PC-3 (cell line): ENCODE results near the gene MAP10. TPM values are rescaled to one million over a fixed set of nuclear protein-coding genes. Genes with fewer than 3 reads are reported as not detected.

Experiments
- ATAC-seq: fragments of 200-7000 bp; cut with Tn5 transposase; 2 replicates; pipeline ENCODE4 v1.9.1; 2020; ENCODE audit warnings: mild to moderate bottlenecking, moderate library complexity
- BruUV-seq: library from RNA; stranded (reverse); fragments of 400-500 nt; replicated peaks from 2 replicates; lab custom pipeline; 2021; lab: Mats Ljungman, UMichigan
- CTCF ChIA-PET: fragments of 300-600 bp; sonication (Branson Sonifier 250); formaldehyde crosslinking; loops from one replicate; lab custom pipeline; 2022; ENCODE audit warnings: antibody characterized with exemption; lab: Charles Lee
- POLR2A ChIA-PET: fragments of 300-600 bp; sonication (Branson Sonifier 250); formaldehyde crosslinking; loops from one replicate; lab custom pipeline; 2022; ENCODE audit warnings: antibody characterized with exemption; ENCODE audit not compliant: unreplicated experiment; lab: Charles Lee
- DNase-seq: peaks from one replicate; pipeline ENCODE4 v3.0.0-alpha.2; 2015
- H2AFZ ChIP-seq: fragments of 300-600 bp; sonication (generic); 2 replicates; pipeline ENCODE4 v1.6.0; 2016; ENCODE audit warnings: antibody characterized with exemption, low read length
- H3F3A ChIP-seq: fragments of 300-600 bp; sonication (generic); one replicate; pipeline ENCODE4 v1.6.0; 2017; ENCODE audit warnings: antibody characterized with exemption, low read length, control low read depth, mild to moderate bottlenecking; ENCODE audit not compliant: unreplicated experiment
- H3K27ac ChIP-seq: fragments of 300-600 bp; sonication (generic); 2 replicates; pipeline ENCODE4 v1.5.1; 2016; ENCODE audit warnings: mild to moderate bottlenecking, low read length
- H3K27me3 ChIP-seq: fragments of 300-600 bp; sonication (generic); 2 replicates; pipeline ENCODE4 v1.6.1; 2016; ENCODE audit warnings: low read length, mixed read lengths
- H3K36me3 ChIP-seq: fragments of 300-600 bp; sonication (generic); 2 replicates; pipeline ENCODE4 v1.6.1; 2016; ENCODE audit warnings: low read depth, mixed run types, low read length, mixed read lengths
- H3K4me1 ChIP-seq: fragments of 300-600 bp; sonication (generic); 2 replicates; pipeline ENCODE4 v1.5.1; 2016; ENCODE audit warnings: low read length; ENCODE audit not compliant: insufficient read depth
- H3K4me2 ChIP-seq: fragments of 300-600 bp; sonication (generic); 2 replicates; pipeline ENCODE4 v1.6.0; 2016; ENCODE audit warnings: low read length
- H3K4me3 ChIP-seq: fragments of 300-600 bp; sonication (generic); 2 replicates; pipeline ENCODE4 v1.5.1; 2016; ENCODE audit warnings: mild to moderate bottlenecking, low read length, mixed read lengths
- H3K79me2 ChIP-seq: fragments of 300-600 bp; sonication (generic); 2 replicates; pipeline ENCODE4 v1.6.1; 2017; ENCODE audit warnings: low read length, mixed read lengths
- H3K9ac ChIP-seq: fragments of 300-600 bp; sonication (generic); 2 replicates; pipeline ENCODE4 v1.6.0; 2016; ENCODE audit warnings: mild to moderate bottlenecking, low read length
- H3K9me2 ChIP-seq: fragments of 300-600 bp; sonication (generic); replicated peaks from 2 replicates; pipeline ENCODE4 v1.6.1; 2016; ENCODE audit warnings: mixed run types, low read length, mixed read lengths
- H3K9me3 ChIP-seq: fragments of 300-600 bp; sonication (generic); 2 replicates; pipeline ENCODE4 v1.6.1; 2016; ENCODE audit warnings: low read length, mixed read lengths
- H4K20me1 ChIP-seq: fragments of 300-600 bp; sonication (generic); 2 replicates; pipeline ENCODE4 v1.6.1; 2016; ENCODE audit warnings: low read length, mixed read lengths
- EZH2 ChIP-seq: fragments of 300-600 bp; sonication (generic); IDR thresholded peaks from one replicate; pipeline ENCODE4 v1.6.1; 2017; ENCODE audit warnings: antibody characterized with exemption, mild to moderate bottlenecking, low read length; ENCODE audit not compliant: unreplicated experiment
- EZH2phosphoT487 ChIP-seq: fragments of 300-600 bp; sonication (generic); IDR thresholded peaks from 2 replicates; pipeline ENCODE4 v1.6.1; 2018; ENCODE audit warnings: mild to moderate bottlenecking, antibody characterized with exemption, low read length, borderline replicate concordance
- intact Hi-C: fragments of 100-400 bp; cut with micrococcal nuclease; formaldehyde crosslinking; loops from 2 replicates; pipeline ENCODE4 v1.9.0; 2023
- total RNA-seq: library from RNA; depleted of rRNA; stranded (reverse); fragments of >200 nt; gene quantifications from 2 replicates; pipeline ENCODE4 v1.2.3, GENCODE V29; 2014
- TF ChIP-seq, protein P1 (sequence below): fragments of 300-600 bp; sonication (generic); conservative IDR thresholded peaks from 2 replicates; pipeline ENCODE4 v1.5.1; 2017; ENCODE audit warnings: antibody characterized with exemption, low read depth, mild to moderate bottlenecking, low read length

MAP10 gene
- total RNA-seq, 1 experiment from 2014 or later, result not detected

DNA sequence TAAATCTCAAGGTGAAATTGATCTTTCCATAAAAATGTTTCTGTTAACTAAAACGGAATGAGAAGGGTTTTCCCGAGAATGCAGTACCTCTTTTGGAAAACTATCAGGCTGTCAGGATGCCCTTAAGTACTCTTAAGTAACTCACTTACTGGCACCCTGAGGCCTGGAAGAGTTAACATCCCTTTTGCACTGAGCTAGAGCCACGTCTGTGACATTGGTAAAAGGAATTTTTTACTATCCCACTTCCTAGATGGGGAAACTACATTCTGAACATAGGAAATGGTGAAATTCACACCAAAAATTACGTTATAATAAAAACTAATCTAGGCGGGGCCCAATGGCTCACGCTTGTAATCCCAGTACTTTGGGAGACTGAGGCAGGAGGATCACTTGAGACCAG, 39.7 kb upstream of the MAP10 start:
- no peak for TF ChIP-seq EZH2
- TF ChIP-seq EZH2phosphoT487, result no peak
- TF ChIP-seq, protein P1, sequence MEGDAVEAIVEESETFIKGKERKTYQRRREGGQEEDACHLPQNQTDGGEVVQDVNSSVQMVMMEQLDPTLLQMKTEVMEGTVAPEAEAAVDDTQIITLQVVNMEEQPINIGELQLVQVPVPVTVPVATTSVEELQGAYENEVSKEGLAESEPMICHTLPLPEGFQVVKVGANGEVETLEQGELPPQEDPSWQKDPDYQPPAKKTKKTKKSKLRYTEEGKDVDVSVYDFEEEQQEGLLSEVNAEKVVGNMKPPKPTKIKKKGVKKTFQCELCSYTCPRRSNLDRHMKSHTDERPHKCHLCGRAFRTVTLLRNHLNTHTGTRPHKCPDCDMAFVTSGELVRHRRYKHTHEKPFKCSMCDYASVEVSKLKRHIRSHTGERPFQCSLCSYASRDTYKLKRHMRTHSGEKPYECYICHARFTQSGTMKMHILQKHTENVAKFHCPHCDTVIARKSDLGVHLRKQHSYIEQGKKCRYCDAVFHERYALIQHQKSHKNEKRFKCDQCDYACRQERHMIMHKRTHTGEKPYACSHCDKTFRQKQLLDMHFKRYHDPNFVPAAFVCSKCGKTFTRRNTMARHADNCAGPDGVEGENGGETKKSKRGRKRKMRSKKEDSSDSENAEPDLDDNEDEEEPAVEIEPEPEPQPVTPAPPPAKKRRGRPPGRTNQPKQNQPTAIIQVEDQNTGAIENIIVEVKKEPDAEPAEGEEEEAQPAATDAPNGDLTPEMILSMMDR, result no peak
- Histone ChIP-seq H3K9me2 (no peaks in the 10 kb centered on the region), H3K27me3 (no peaks in the 10 kb centered on the region), H3K9ac (no peak overlapping the region), H3K79me2 (no peaks in the 10 kb centered on the region), H3F3A (no peaks in the 10 kb centered on the region), H3K36me3 (no peaks in the 10 kb centered on the region), H3K4me1 (peaks cover 15% of the 10 kb centered on the region), H3K9me3 (no peaks in the 10 kb centered on the region), H3K4me3 (no peak overlapping the region), H4K20me1 (no peaks in the 10 kb centered on the region), H2AFZ (no peak overlapping the region), H3K4me2 (no peak overlapping the region), H3K27ac (no peak overlapping the region)
- ATAC-seq, result no peak
- ChIA-PET POLR2A (no interaction called here), CTCF (no interaction called here)
- DNase-seq, result no peak
- BruUV-seq, result no TSS peak
- intact Hi-C loops, result loop anchor here (2.0 to 10.0 kb wide), 2 partner anchors 101 to 187 kb away; no protein-coding TSS in a partner anchor

DNA sequence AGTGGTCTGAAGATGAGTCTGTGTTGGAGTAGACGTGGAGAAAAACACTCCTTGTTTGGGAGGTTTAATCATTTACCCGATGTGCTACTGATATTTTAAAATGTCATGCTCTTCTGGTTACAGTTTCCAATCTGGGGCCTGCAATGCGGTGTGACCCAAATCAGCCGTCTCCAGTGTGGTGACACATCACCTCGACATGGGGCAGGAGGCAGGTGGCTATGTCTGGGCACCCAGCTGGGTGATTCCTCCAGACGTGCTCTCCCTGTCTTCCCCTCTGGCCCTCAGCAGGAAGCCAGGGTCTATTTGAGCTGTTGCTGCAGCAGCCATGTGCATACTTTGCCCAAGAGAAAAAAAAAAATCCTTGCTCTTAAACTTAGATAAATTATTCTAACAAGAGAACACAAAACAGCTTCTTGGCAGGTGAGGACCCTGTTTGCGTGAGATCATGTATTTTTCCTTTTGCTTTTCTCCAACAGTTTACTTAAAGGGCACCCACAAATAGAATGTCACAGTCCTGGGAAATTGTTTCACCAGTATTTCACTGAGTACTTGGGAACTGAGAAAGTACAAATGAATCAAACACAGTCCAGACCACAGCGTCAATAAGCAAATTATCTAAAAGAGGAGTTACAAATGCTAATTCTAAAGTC, 38.9 kb upstream of the MAP10 start:
- Histone ChIP-seq H3K9me3 (no peaks in the 10 kb centered on the region), H3K79me2 (no peaks in the 10 kb centered on the region), H3F3A (no peaks in the 10 kb centered on the region), H3K27ac (no peak overlapping the region), H3K4me3 (no peak overlapping the region), H2AFZ (no peak overlapping the region), H3K4me1 (peaks cover 15% of the 10 kb centered on the region), H3K9me2 (no peaks in the 10 kb centered on the region), H3K36me3 (no peaks in the 10 kb centered on the region), H3K9ac (no peak overlapping the region), H4K20me1 (no peaks in the 10 kb centered on the region), H3K4me2 (no peak overlapping the region), H3K27me3 (no peaks in the 10 kb centered on the region)
- TF ChIP-seq EZH2 (no peak), EZH2phosphoT487 (no peak)
- TF ChIP-seq, protein P1, result no peak
- POLR2A ChIA-PET, result interaction anchor here (0.7 kb wide), 1 partner anchor 259 kb away, joined by 3 read pairs; no protein-coding TSS in a partner anchor
- no peak for DNase-seq
- CTCF ChIA-PET, result no interaction called here
- ATAC-seq, result no peak
- intact Hi-C loops, result loop anchor here (10.0 kb wide), 1 partner anchor 102 kb away; no protein-coding TSS in a partner anchor
- BruUV-seq, result no TSS peak

DNA sequence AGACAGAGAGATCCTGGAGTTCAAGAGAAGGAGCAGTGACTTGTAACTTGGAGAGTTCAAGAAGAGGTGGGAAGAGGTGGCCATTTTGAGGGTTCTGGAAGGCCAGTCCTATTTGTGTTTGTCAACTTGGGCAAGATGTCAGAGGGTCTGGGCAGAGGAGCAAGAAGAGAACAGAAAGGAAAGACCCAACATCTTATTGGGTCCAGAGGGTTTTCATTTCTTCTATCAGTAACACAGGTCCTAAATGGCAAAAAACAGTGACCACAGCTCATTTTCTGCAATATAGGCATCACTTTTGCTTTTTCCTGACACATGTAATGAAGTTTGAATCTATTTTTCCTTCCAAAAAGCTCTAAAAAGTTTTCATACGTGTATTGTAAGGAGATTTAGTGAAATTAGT, 38.3 kb upstream of the MAP10 start:
- peak overlapping the region; percentile 39 for H3K4me2 ChIP-seq
- no peaks in the 10 kb centered on the region for H3K27me3 ChIP-seq
- intact Hi-C loops, result loop anchor here (10.0 kb wide), 1 partner anchor 102 kb away; no protein-coding TSS in a partner anchor

More for the DNA sequence above, 38.3 kb upstream of the MAP10 start:
- ChIA-PET POLR2A (interaction anchor here (0.7 kb wide), 1 partner anchor 259 kb away, joined by 3 read pairs; no protein-coding TSS in a partner anchor), CTCF (no interaction called here)
- peak overlapping the region; percentile 62 for H2AFZ ChIP-seq
- no peak for DNase-seq
- peak overlapping the region; percentile 22 for H3K27ac ChIP-seq
- BruUV-seq, result no TSS peak
- H3K9ac ChIP-seq, result no peak overlapping the region
- H3K36me3 ChIP-seq, result no peaks in the 10 kb centered on the region
- H3F3A ChIP-seq, result no peaks in the 10 kb centered on the region
- TF ChIP-seq, protein P1, result no peak
- TF ChIP-seq EZH2, result no peak
- TF ChIP-seq EZH2phosphoT487, result no peak
- H4K20me1 ChIP-seq, result no peaks in the 10 kb centered on the region
- no peak for ATAC-seq
- H3K79me2 ChIP-seq, result no peaks in the 10 kb centered on the region
- peaks cover 15% of the 10 kb centered on the region for H3K4me1 ChIP-seq
- no peak overlapping the region for H3K4me3 ChIP-seq
- H3K9me3 ChIP-seq, result no peaks in the 10 kb centered on the region
- no peaks in the 10 kb centered on the region for H3K9me2 ChIP-seq
